Measurements from ENCODE around the gene RBBP7.

The RBBP7 gene

DNA sequence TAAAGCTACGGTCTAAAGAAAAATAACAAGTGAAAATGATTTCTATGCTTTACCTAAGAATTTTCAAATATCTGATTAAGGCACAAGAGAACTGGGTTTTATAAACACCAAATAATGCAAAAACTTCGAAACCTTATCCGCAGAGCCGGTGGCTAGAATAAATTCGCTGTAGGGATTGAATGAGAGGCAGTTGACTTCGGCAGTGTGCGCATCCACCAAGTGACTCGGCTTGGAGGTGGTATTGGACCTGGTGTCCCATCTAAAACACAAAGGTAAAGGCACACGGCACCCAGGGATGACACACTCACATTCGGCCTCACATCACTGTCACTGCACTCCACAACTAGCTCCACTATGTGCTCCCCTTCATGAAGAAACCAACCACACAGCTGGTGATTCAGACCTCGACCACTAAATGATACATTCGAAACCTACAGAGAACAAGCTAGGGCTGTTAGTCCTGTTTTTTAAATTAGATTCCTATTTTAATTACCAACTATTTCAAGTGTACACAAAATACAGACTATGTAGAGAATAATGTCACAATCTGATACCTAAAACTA lies 17.5 kb downstream of the RBBP7 start:
- Histone ChIP-seq H3K36me3 (ENCODE audit: insufficient read depth) (peaks cover 9% of the 10 kb centered on the region; the same call in 1 of the 2 replicates), H3K79me2 (ENCODE audit: insufficient read depth, low read depth) (peaks cover 26% of the 10 kb centered on the region; the same call in 1 of the 2 replicates)

DNA sequence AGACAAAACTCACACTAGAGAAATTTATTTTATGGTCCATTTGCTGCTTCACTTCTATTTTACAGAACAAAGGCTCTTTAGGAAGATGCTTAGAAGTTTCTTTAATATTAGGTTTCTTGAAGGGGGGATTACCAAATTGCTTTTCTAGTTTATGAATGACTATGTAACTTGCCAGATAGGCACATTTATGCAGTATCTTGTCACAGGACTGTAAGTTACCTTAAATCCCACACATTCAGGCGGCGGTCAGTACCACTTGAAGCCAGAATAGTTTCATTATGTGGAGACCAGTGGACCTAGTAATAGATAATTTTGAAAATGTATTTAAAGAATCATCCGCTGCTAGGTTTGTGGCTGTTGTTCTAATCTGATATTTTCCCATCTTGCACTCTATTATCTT lies 18.3 kb downstream of the RBBP7 start:
- Histone ChIP-seq H3K9ac (no peak overlapping the region), H3K4me3 (IDR thresholded peaks at IDR 0.05; ENCODE audit: insufficient read depth, low read depth, low read length) (no peak overlapping the region), H3K79me2 (ENCODE audit: insufficient read depth, low read depth) (peaks cover 18% of the 10 kb centered on the region; the same call in 1 of the 2 replicates), H3K4me2 (no peak overlapping the region), H3K27ac (no peak overlapping the region), H3K4me1 (ENCODE audit: low read depth, poor library complexity, severe bottlenecking) (peaks cover 8% of the 10 kb centered on the region), H3K36me3 (ENCODE audit: insufficient read depth) (peaks cover 9% of the 10 kb centered on the region; the same call in 1 of the 2 replicates), H2AFZ (ENCODE audit: low read depth) (no peak overlapping the region), H3K27me3 (ENCODE audit: insufficient read depth, low read depth) (no peaks in the 10 kb centered on the region), H4K20me1 (ENCODE audit: insufficient read depth) (no peaks in the 10 kb centered on the region; the same call in 1 of the 2 replicates)
- TF ChIP-seq, protein P1, sequence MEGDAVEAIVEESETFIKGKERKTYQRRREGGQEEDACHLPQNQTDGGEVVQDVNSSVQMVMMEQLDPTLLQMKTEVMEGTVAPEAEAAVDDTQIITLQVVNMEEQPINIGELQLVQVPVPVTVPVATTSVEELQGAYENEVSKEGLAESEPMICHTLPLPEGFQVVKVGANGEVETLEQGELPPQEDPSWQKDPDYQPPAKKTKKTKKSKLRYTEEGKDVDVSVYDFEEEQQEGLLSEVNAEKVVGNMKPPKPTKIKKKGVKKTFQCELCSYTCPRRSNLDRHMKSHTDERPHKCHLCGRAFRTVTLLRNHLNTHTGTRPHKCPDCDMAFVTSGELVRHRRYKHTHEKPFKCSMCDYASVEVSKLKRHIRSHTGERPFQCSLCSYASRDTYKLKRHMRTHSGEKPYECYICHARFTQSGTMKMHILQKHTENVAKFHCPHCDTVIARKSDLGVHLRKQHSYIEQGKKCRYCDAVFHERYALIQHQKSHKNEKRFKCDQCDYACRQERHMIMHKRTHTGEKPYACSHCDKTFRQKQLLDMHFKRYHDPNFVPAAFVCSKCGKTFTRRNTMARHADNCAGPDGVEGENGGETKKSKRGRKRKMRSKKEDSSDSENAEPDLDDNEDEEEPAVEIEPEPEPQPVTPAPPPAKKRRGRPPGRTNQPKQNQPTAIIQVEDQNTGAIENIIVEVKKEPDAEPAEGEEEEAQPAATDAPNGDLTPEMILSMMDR (conservative IDR thresholded peaks at IDR 0.05; ENCODE audit: low read depth, low read length), result no peak

More for the DNA sequence above, 17.5 kb downstream of the RBBP7 start:
- peaks cover 14% of the 10 kb centered on the region for H3K4me1 ChIP-seq (ENCODE audit: low read depth, poor library complexity, severe bottlenecking)
- H4K20me1 ChIP-seq (ENCODE audit: insufficient read depth), result no peaks in the 10 kb centered on the region; the same call in 1 of the 2 replicates
- TF ChIP-seq, protein P1 (conservative IDR thresholded peaks at IDR 0.05; ENCODE audit: low read depth, low read length), result no peak
- no peak overlapping the region for H3K4me2 ChIP-seq
- H3K27me3 ChIP-seq (ENCODE audit: insufficient read depth, low read depth), result no peaks in the 10 kb centered on the region
- H3K9ac ChIP-seq, result no peak overlapping the region
- no peak overlapping the region for H2AFZ ChIP-seq (ENCODE audit: low read depth)
- no peak overlapping the region for H3K4me3 ChIP-seq (IDR thresholded peaks at IDR 0.05; ENCODE audit: insufficient read depth, low read depth, low read length)
- no peak overlapping the region for H3K27ac ChIP-seq

DNA sequence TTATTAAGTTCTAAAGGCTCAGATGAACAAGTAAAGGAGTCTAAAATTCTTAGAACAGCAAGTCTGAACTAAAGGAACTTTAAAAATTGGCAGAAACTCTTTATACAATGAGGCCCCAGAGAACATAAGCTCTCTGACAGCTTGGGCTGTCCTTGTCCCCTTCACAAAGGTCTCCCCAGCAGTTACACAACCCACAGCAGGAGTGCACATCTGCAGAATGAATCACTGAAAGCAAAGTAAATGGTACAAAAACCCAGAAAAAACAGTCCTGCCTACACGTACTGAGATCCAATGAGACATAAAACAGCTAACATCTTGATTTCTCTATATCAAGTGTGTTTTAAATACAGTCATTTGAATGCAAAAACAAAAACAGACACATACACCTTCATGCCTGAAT lies 18.7 kb downstream of the RBBP7 start:
- TF ChIP-seq, protein P1 (conservative IDR thresholded peaks at IDR 0.05; ENCODE audit: low read depth, low read length), result no peak
- Histone ChIP-seq H3K4me3 (IDR thresholded peaks at IDR 0.05; ENCODE audit: insufficient read depth, low read depth, low read length) (no peak overlapping the region), H2AFZ (ENCODE audit: low read depth) (no peak overlapping the region), H3K27ac (no peak overlapping the region), H4K20me1 (ENCODE audit: insufficient read depth) (no peaks in the 10 kb centered on the region; the same call in 1 of the 2 replicates), H3K27me3 (ENCODE audit: insufficient read depth, low read depth) (no peaks in the 10 kb centered on the region), H3K36me3 (ENCODE audit: insufficient read depth) (peaks cover 9% of the 10 kb centered on the region; the same call in 1 of the 2 replicates), H3K79me2 (ENCODE audit: insufficient read depth, low read depth) (peaks cover 14% of the 10 kb centered on the region; the same call in 1 of the 2 replicates), H3K4me2 (no peak overlapping the region), H3K4me1 (ENCODE audit: low read depth, poor library complexity, severe bottlenecking) (peaks cover 4% of the 10 kb centered on the region), H3K9ac (no peak overlapping the region)

DNA sequence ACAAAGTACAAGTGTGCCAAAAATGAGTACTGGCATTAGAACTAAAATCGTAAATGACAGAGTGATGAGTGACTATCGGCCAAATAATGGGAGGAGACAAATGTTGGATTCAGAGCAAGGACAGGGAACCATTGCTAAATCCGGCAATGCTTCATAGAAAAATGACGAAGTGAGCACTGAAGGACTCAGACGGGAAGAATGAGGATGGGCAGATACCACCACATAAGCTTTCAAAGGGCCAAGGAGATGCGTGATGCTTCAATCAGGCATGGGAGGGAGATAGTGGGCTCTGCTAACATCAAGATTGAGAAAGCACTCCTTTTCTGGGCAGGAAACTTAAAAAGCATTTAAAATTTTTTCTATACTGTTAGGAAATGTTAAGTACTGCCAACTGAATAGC lies 21.6 kb downstream of the RBBP7 start:
- no peaks in the 10 kb centered on the region for H3K27me3 ChIP-seq (ENCODE audit: insufficient read depth, low read depth)
- no peaks in the 10 kb centered on the region; the same call in 1 of the 2 replicates for H3K79me2 ChIP-seq (ENCODE audit: insufficient read depth, low read depth)
- H3K4me1 ChIP-seq (ENCODE audit: low read depth, poor library complexity, severe bottlenecking), result no peaks in the 10 kb centered on the region
- H4K20me1 ChIP-seq (ENCODE audit: insufficient read depth), result no peaks in the 10 kb centered on the region
- H3K36me3 ChIP-seq (ENCODE audit: insufficient read depth), result peaks cover 9% of the 10 kb centered on the region; the same call in 1 of the 2 replicates
- H2AFZ ChIP-seq (ENCODE audit: low read depth), result no peak overlapping the region
- no peak overlapping the region for H3K4me3 ChIP-seq (IDR thresholded peaks at IDR 0.05; ENCODE audit: insufficient read depth, low read depth, low read length)
- no peak overlapping the region for H3K4me2 ChIP-seq
- TF ChIP-seq, protein P1 (conservative IDR thresholded peaks at IDR 0.05; ENCODE audit: low read depth, low read length), result no peak
- no peak overlapping the region for H3K9ac ChIP-seq
- H3K27ac ChIP-seq, result no peak overlapping the region

Measured in KMS-11 (cell line).